ENCODE measurements around the gene GPI. TPM values are rescaled to one million over a fixed set of nuclear protein-coding genes. Genes with fewer than 3 reads are reported as not detected.
"Not testable (repeated sequence)": the region's sequence is repeated elsewhere in the genome, so short reads cannot be mapped to it uniquely, and the experiment has no call there.

The GPI gene
- total RNA-seq, 1 donor from 2014 or later: 192 TPM

- no peak for TF ChIP-seq CTCF (IDR thresholded peaks at IDR 0.05)
- DNase-seq (ENCODE audit: extremely low spot score, unreplicated experiment): no peak
- Mint-ChIP-seq H3K27me3 (ENCODE audit: unreplicated experiment) (no peaks in the 10 kb centered on the region), H3K36me3 (ENCODE audit: unreplicated experiment) (peaks cover 19% of the 10 kb centered on the region), H3K4me1 (ENCODE audit: unreplicated experiment) (peaks cover 20% of the 10 kb centered on the region), H3K27ac (ENCODE audit: unreplicated experiment) (no peak overlapping the region), H3K4me3 (ENCODE audit: unreplicated experiment) (no peak overlapping the region), H3K9me3 (ENCODE audit: unreplicated experiment) (no peaks in the 10 kb centered on the region)
Observed at GRCh38 chr19:34368338-34368737, 3.3 kb downstream of the GPI start.

- Mint-ChIP-seq H3K4me1 (ENCODE audit: unreplicated experiment) (peaks cover 20% of the 10 kb centered on the region), H3K36me3 (ENCODE audit: unreplicated experiment) (peaks cover 24% of the 10 kb centered on the region)
- H3K4me3 Mint-ChIP-seq (ENCODE audit: unreplicated experiment); DNase-seq (ENCODE audit: extremely low spot score, unreplicated experiment); H3K27ac Mint-ChIP-seq (ENCODE audit: unreplicated experiment); H3K9me3 Mint-ChIP-seq (ENCODE audit: unreplicated experiment); H3K27me3 Mint-ChIP-seq (ENCODE audit: unreplicated experiment): not testable (repeated sequence)
Observed at GRCh38 chr19:34369166-34369565, 4.2 kb downstream of the GPI start.

GRCh38 chr19:34370117-34370516 is 5.1 kb downstream of the GPI start:
- Mint-ChIP-seq H3K9me3 (ENCODE audit: unreplicated experiment) (no peaks in the 10 kb centered on the region), H3K4me3 (ENCODE audit: unreplicated experiment) (no peak overlapping the region), H3K4me1 (ENCODE audit: unreplicated experiment) (peaks cover 16% of the 10 kb centered on the region), H3K27me3 (ENCODE audit: unreplicated experiment) (no peaks in the 10 kb centered on the region), H3K36me3 (ENCODE audit: unreplicated experiment) (peaks cover 29% of the 10 kb centered on the region), H3K27ac (ENCODE audit: unreplicated experiment) (no peak overlapping the region)
- DNase-seq (ENCODE audit: extremely low spot score, unreplicated experiment): no peak
- no peak for TF ChIP-seq CTCF (IDR thresholded peaks at IDR 0.05)

GRCh38 chr19:34370983-34371382 is 6.0 kb downstream of the GPI start:
- TF ChIP-seq CTCF (IDR thresholded peaks at IDR 0.05): no peak
- H3K4me1 Mint-ChIP-seq (ENCODE audit: unreplicated experiment): peaks cover 11% of the 10 kb centered on the region
- no peak for DNase-seq (ENCODE audit: extremely low spot score, unreplicated experiment)
- no peak overlapping the region for H3K4me3 Mint-ChIP-seq (ENCODE audit: unreplicated experiment)
- H3K27ac Mint-ChIP-seq (ENCODE audit: unreplicated experiment): no peak overlapping the region
- H3K36me3 Mint-ChIP-seq (ENCODE audit: unreplicated experiment): peaks cover 31% of the 10 kb centered on the region
- no peaks in the 10 kb centered on the region for H3K27me3 Mint-ChIP-seq (ENCODE audit: unreplicated experiment)
- no peaks in the 10 kb centered on the region for H3K9me3 Mint-ChIP-seq (ENCODE audit: unreplicated experiment)

- TF ChIP-seq CTCF (IDR thresholded peaks at IDR 0.05): no peak
- no peak overlapping the region for H3K4me3 Mint-ChIP-seq (ENCODE audit: unreplicated experiment)
- no peaks in the 10 kb centered on the region for H3K27me3 Mint-ChIP-seq (ENCODE audit: unreplicated experiment)
Observed at GRCh38 chr19:34373601-34374288, 8.7 kb downstream of the GPI start.

More at GRCh38 chr19:34373601-34374288, 8.7 kb downstream of the GPI start:
- Mint-ChIP-seq H3K27ac (ENCODE audit: unreplicated experiment) (no peak overlapping the region), H3K4me1 (ENCODE audit: unreplicated experiment) (no peaks in the 10 kb centered on the region), H3K36me3 (ENCODE audit: unreplicated experiment) (peaks cover 35% of the 10 kb centered on the region), H3K9me3 (ENCODE audit: unreplicated experiment) (no peaks in the 10 kb centered on the region)
- no peak for DNase-seq (ENCODE audit: extremely low spot score, unreplicated experiment)
